Uterus (tissue), 4 donors: Measurements from ENCODE around the gene PRAMEF6. TPM values are rescaled to one million over a fixed set of nuclear protein-coding genes. Genes with fewer than 3 reads are reported as not detected.
"Not testable (repeated sequence)": the region's sequence is repeated elsewhere in the genome, so short reads cannot be mapped to it uniquely, and the experiment has no call there.

Experiments
- DNase-seq, 2 donors: peaks; one replicate each; pipeline ENCODE4 v3.0.0-alpha.2; 2019 to 2020
- H3K27ac ChIP-seq, 2 donors: fragments of 200-600 bp; sonication (generic); 1 replicate in 1 of 2; 2 replicates in 1 of 2; pipeline ENCODE4 v1.5.1; 2016 to 2018
- H3K27me3 ChIP-seq, 2 donors: fragments of 200-600 bp; sonication (generic); one replicate each; pipeline ENCODE4 v1.5.1; 2018 to 2019; ENCODE audit warnings: control low read depth in 1 of 2
- H3K36me3 ChIP-seq, 2 donors: fragments of 200-600 bp; sonication (generic); one replicate each; pipeline ENCODE4 v1.5.1; 2019; ENCODE audit warnings: control low read depth in 1 of 2
- H3K4me1 ChIP-seq, 2 donors: fragments of 200-600 bp; sonication (generic); one replicate each; pipeline ENCODE4 v1.5.1; 2018 to 2019; ENCODE audit warnings: control low read depth in 1 of 2
- H3K4me3 ChIP-seq, 2 donors: fragments of 200-600 bp; sonication (generic); 1 replicate in 1 of 2; 2 replicates in 1 of 2; pipeline ENCODE4 v1.5.1; 2018 to 2019; ENCODE audit warnings: mild to moderate bottlenecking in 1 of 2
- H3K9me3 ChIP-seq, 2 donors: fragments of 200-600 bp; sonication (generic); one replicate each; pipeline ENCODE4 v1.5.1; 2019; ENCODE audit warnings: control low read depth in 1 of 2
- intact Hi-C: fragments of 100-400 bp; cut with DNase I; formaldehyde crosslinking; loops from one replicate; pipeline ENCODE4 v1.15.1; 2023; ENCODE audit warnings: low total_unique reads
- small RNA-seq: library from RNA; depleted of rRNA; stranded (forward); fragments of <200 nt; gene quantifications from one replicate; pipeline ENCODE3, GENCODE V24; 2016
- total RNA-seq, 4 donors: library from RNA; depleted of rRNA in 3 of 4; stranded (reverse); fragments of >200 nt in 3 of 4; gene quantifications; one replicate each; pipeline versions ENCODE4 v1.1.0 to v1.2.4, GENCODE V29; 2014 to 2023
- donor health status: DM: yes; HTN: yes; CAD: no.

The PRAMEF6 gene
- total RNA-seq, result not detected

- H3K27ac ChIP-seq, DNase-seq, H3K36me3 ChIP-seq, H3K4me3 ChIP-seq, H3K4me1 ChIP-seq, intact Hi-C loops, H3K27me3 ChIP-seq, H3K9me3 ChIP-seq: not testable (repeated sequence)
Observed at GRCh38 chr1:12947480-12947879, at the start of gene PRAMEF6. Gene PRAMEF6, minus strand, starts transcription at chr1:12947580. Its CDS starts 5,062 bp downstream, at chr1:12942518.

- H3K4me3 ChIP-seq, intact Hi-C loops, H3K27me3 ChIP-seq, H3K9me3 ChIP-seq, DNase-seq, H3K27ac ChIP-seq, H3K4me1 ChIP-seq, H3K36me3 ChIP-seq: not testable (repeated sequence)
Observed at GRCh38 chr1:12924368-12924767, 23.0 kb downstream of the PRAMEF6 start.

GRCh38 chr1:12921749-12922148 is 25.6 kb downstream of the PRAMEF6 start:
- H3K4me1 ChIP-seq, H3K27ac ChIP-seq, DNase-seq, H3K27me3 ChIP-seq, H3K4me3 ChIP-seq, intact Hi-C loops, H3K36me3 ChIP-seq, H3K9me3 ChIP-seq: not testable (repeated sequence)

- H3K4me1 ChIP-seq, H3K4me3 ChIP-seq, H3K27me3 ChIP-seq, H3K27ac ChIP-seq, DNase-seq, intact Hi-C loops, H3K36me3 ChIP-seq, H3K9me3 ChIP-seq: not testable (repeated sequence)
Observed at GRCh38 chr1:12916310-12916709, 31.1 kb downstream of the PRAMEF6 start, which contains the start of gene PRAMEF7. Gene PRAMEF7, plus strand, starts transcription at chr1:12916610. Its CDS starts 1,083 bp downstream, at chr1:12917693.

GRCh38 chr1:12903793-12904572 is 43.4 kb downstream of the PRAMEF6 start:
- DNase-seq, H3K4me3 ChIP-seq, H3K36me3 ChIP-seq, H3K4me1 ChIP-seq, H3K9me3 ChIP-seq, H3K27ac ChIP-seq, intact Hi-C loops, H3K27me3 ChIP-seq: not testable (repeated sequence)

- DNase-seq, H3K36me3 ChIP-seq, intact Hi-C loops, H3K9me3 ChIP-seq, H3K27ac ChIP-seq, H3K4me3 ChIP-seq, H3K4me1 ChIP-seq, H3K27me3 ChIP-seq: not testable (repeated sequence)
Observed at GRCh38 chr1:12899186-12899585, 48.2 kb downstream of the PRAMEF6 start.

- intact Hi-C loops, H3K36me3 ChIP-seq, H3K9me3 ChIP-seq, H3K4me3 ChIP-seq, H3K27ac ChIP-seq, H3K4me1 ChIP-seq, DNase-seq, H3K27me3 ChIP-seq: not testable (repeated sequence)
Observed at GRCh38 chr1:12898170-12898569, 49.2 kb downstream of the PRAMEF6 start, which contains the start of gene PRAMEF10. Gene PRAMEF10, minus strand, starts transcription at chr1:12898270. Its CDS starts 2,423 bp downstream, at chr1:12895847.

Small RNAs within 50 kb of the gene (small RNA-seq; reads per million reads assigned to genes)
- not detected for gene RNU6-1072P

Other genes with a start within 250 kb of the PRAMEF6 start
- not detected for gene AADACL3, start 231.5 kb downstream of the PRAMEF6 start, total RNA-seq
- under 1 TPM in 1 of 4 donors, not detected in 3; 0.14 TPM for gene CFAP107, start 201.4 kb downstream of the PRAMEF6 start, total RNA-seq
- not detected for gene PRAMEF12, start 173.8 kb downstream of the PRAMEF6 start, total RNA-seq
- not detected for gene PRAMEF1, start 156.2 kb downstream of the PRAMEF6 start, total RNA-seq
- gene PRAMEF11, start 116.2 kb downstream of the PRAMEF6 start, total RNA-seq, result not detected
- gene HNRNPCL1, start 98.9 kb downstream of the PRAMEF6 start, total RNA-seq, result not detected
- not detected for gene PRAMEF2, start 90.5 kb downstream of the PRAMEF6 start, total RNA-seq
- gene PRAMEF4, start 61.4 kb downstream of the PRAMEF6 start, total RNA-seq, result not detected
- gene PRAMEF10, start 49.3 kb downstream of the PRAMEF6 start, total RNA-seq, result not detected
- not detected for gene PRAMEF7, start 31.0 kb downstream of the PRAMEF6 start, total RNA-seq
- gene PRAMEF27, start 109.0 kb upstream of the PRAMEF6 start, total RNA-seq, result not detected
- gene HNRNPCL3, start 113.2 kb upstream of the PRAMEF6 start, total RNA-seq, result not detected
- gene PRAMEF25, start 123.2 kb upstream of the PRAMEF6 start, total RNA-seq, result not detected
- gene HNRNPCL2, start 169.3 kb upstream of the PRAMEF6 start, total RNA-seq, result not detected
- not detected for gene PRAMEF26, start 208.4 kb upstream of the PRAMEF6 start, total RNA-seq
- gene HNRNPCL4, start 218.1 kb upstream of the PRAMEF6 start, total RNA-seq, result not detected
- gene PRAMEF9, start 224.3 kb upstream of the PRAMEF6 start, total RNA-seq, result not detected